SK-N-SH treated with all-trans-retinoic acid at 6 μM for 48 hours (cell line): Measurements from ENCODE around the gene GANC.

Experiments used
- ATAC-seq: fragments of 200-7000 bp; cut with Tn5 transposase; 3 replicates; pipeline ENCODE4 v1.9.1; 2020; ENCODE audit warnings: mild to moderate bottlenecking, moderate library complexity
- ARNTL ChIP-seq: fragments of 450-650 bp; formaldehyde crosslinking; IDR thresholded peaks from 2 replicates; pipeline ENCODE4 v1.5.0; 2020; ENCODE audit warnings: low read depth, mild to moderate bottlenecking, moderate library complexity, borderline replicate concordance
- CSDC2 ChIP-seq: fragments of 250-450 bp; sonication (Bioruptor Pico); IDR thresholded peaks from 2 replicates; pipeline ENCODE4 v1.5.0; 2020; ENCODE audit warnings: mild to moderate bottlenecking, moderate library complexity
- ESRRG ChIP-seq: fragments of 250-450 bp; sonication (Bioruptor Pico); IDR thresholded peaks from 2 replicates; pipeline ENCODE4 v1.6.1; 2021; ENCODE audit warnings: mild to moderate bottlenecking
- GLIS3 ChIP-seq: fragments of 250-450 bp; sonication (Bioruptor Pico); IDR thresholded peaks from 2 replicates; pipeline ENCODE4 v1.5.0; 2020; ENCODE audit warnings: mild to moderate bottlenecking, moderate library complexity
- ISL1 ChIP-seq: fragments of 250-450 bp; sonication (Bioruptor Pico); IDR thresholded peaks from 2 replicates; pipeline ENCODE4 v2.1.2; 2022; ENCODE audit warnings: mild to moderate bottlenecking, moderate library complexity
- OSR1 ChIP-seq: fragments of 250-450 bp; sonication (Bioruptor Pico); IDR thresholded peaks from 2 replicates; pipeline ENCODE4 v1.8.0; 2022; ENCODE audit warnings: moderate library complexity, mild to moderate bottlenecking, inconsistent platforms
- PPARA ChIP-seq: fragments of 250-450 bp; sonication (Bioruptor Pico); IDR thresholded peaks from 2 replicates; pipeline ENCODE4 v1.5.0; 2020; ENCODE audit warnings: mild to moderate bottlenecking, borderline replicate concordance
- RARB ChIP-seq: fragments of 250-450 bp; sonication (Bioruptor Pico); IDR thresholded peaks from 2 replicates; pipeline ENCODE4 v1.8.0; 2021; ENCODE audit warnings: mild to moderate bottlenecking, moderate library complexity
- SNAI2 ChIP-seq: fragments of 250-450 bp; sonication (Bioruptor Pico); IDR thresholded peaks from 2 replicates; pipeline ENCODE4 v1.5.0; 2020; ENCODE audit warnings: mild to moderate bottlenecking, moderate library complexity
- TCF4 ChIP-seq: fragments of 250-450 bp; sonication (Bioruptor Pico); IDR thresholded peaks from 2 replicates; pipeline ENCODE4 v1.8.0; 2021; ENCODE audit warnings: mild to moderate bottlenecking, moderate library complexity, borderline replicate concordance
- TOX ChIP-seq: fragments of 250-450 bp; sonication (Bioruptor Pico); IDR thresholded peaks from 2 replicates; pipeline ENCODE4 v1.8.0; 2021; ENCODE audit warnings: mild to moderate bottlenecking, moderate library complexity, borderline replicate concordance
- ZC3H10 ChIP-seq: fragments of 250-450 bp; sonication (Bioruptor Pico); IDR thresholded peaks from 2 replicates; pipeline ENCODE4 v1.5.1; 2021; ENCODE audit warnings: mild to moderate bottlenecking, moderate library complexity
- ZFP3 ChIP-seq: fragments of 250-450 bp; sonication (Bioruptor Pico); IDR thresholded peaks from 2 replicates; pipeline ENCODE4 v1.5.0; 2020; ENCODE audit warnings: mild to moderate bottlenecking, moderate library complexity
- ZFP30 ChIP-seq: fragments of 450-650 bp; formaldehyde crosslinking; IDR thresholded peaks from 2 replicates; pipeline ENCODE4 v1.5.0; 2022; ENCODE audit warnings: mild to moderate bottlenecking, moderate library complexity
- ZNF565 ChIP-seq: fragments of 450-650 bp; formaldehyde crosslinking; conservative IDR thresholded peaks from 2 replicates; pipeline ENCODE4 v1.5.0; 2020; ENCODE audit warnings: low read depth, mild to moderate bottlenecking, moderate library complexity
- ZNF70 ChIP-seq: fragments of 450-650 bp; formaldehyde crosslinking; IDR thresholded peaks from 2 replicates; pipeline ENCODE4 v1.5.0; 2020; ENCODE audit warnings: mild to moderate bottlenecking, moderate library complexity
- ZNF8 ChIP-seq: fragments of 450-650 bp; formaldehyde crosslinking; IDR thresholded peaks from 2 replicates; pipeline ENCODE4 v1.5.0; 2020; ENCODE audit warnings: mild to moderate bottlenecking, moderate library complexity
- TF ChIP-seq, protein P1 (sequence below): fragments of 250-450 bp; sonication (Bioruptor Pico); IDR thresholded peaks from 2 replicates; pipeline ENCODE4 v1.5.1; 2021; ENCODE audit warnings: mild to moderate bottlenecking, moderate library complexity
- TF ChIP-seq, protein P2 (sequence below): fragments of 250-450 bp; sonication (Bioruptor Pico); IDR thresholded peaks from 2 replicates; pipeline ENCODE4 v1.5.1; 2020; ENCODE audit warnings: low read depth, mild to moderate bottlenecking, moderate library complexity
- TF ChIP-seq, protein P3 (sequence below): fragments of 250-450 bp; sonication (Bioruptor Pico); IDR thresholded peaks from 2 replicates; pipeline ENCODE4 v1.8.0; 2021; ENCODE audit warnings: low read depth, mild to moderate bottlenecking, moderate library complexity, borderline replicate concordance
- TF ChIP-seq, protein P4 (sequence below): fragments of 250-450 bp; sonication (Bioruptor Pico); IDR thresholded peaks from 2 replicates; pipeline ENCODE4 v1.8.0; 2020; ENCODE audit warnings: mild to moderate bottlenecking, moderate library complexity, borderline replicate concordance
- TF ChIP-seq, protein P5 (sequence below): fragments of 250-450 bp; sonication (Bioruptor Pico); IDR thresholded peaks from 2 replicates; pipeline ENCODE4 v1.5.0; 2020; ENCODE audit warnings: mild to moderate bottlenecking, moderate library complexity

GANC gene

DNA sequence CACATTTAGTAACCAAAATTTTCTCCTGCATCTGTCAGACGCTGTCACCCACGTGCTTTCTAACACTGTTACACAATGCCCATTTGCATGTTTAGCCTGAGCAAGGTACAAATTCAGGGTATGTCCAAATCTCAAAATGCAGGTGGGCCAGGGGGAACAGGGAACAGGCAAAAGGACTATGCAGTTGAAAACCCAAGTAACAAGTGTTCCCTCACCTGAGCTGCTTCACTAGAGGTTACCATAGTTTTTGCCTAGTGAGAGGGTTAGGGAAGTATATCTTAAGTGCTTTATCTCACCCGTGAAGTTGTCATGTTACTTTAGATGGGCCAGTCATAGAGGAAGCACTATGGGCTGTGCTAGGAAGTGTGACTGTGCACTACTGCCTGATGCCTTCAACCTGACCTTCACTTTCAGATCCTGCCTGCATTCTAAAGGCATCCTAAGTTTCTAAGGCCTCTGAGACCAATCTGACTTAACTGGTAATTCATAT, 6.3 kb downstream of the GANC start:
- TF ChIP-seq ZFP3 (no peak), ESRRG (CRISPR knock-in tag) (no peak), ZNF70 (no peak), RARB (CRISPR knock-in tag) (no peak), ZC3H10 (no peak), ARNTL (CRISPR knock-in tag) (no peak), ZNF565 (no peak)
- ATAC-seq, result no peak

DNA sequence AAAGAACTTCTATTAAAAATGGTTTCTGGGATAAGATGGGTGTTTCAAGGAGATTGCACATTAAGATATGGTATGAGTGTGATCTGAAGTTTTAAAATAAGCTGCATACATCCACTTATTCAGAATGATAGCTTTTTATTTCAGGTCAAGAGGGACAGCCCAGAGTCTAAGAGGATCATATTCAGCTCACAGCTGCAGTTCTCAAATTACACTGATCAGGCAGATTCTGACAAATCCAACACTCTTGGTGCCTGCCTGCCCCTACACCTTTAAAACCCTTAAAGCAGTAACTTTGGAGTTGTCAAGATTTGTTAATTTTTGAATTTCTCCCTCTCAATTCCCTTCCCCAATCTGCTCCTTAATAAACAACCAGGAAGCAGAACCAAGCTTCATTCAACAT, 9.3 kb downstream of the GANC start:
- TF ChIP-seq, protein P1, sequence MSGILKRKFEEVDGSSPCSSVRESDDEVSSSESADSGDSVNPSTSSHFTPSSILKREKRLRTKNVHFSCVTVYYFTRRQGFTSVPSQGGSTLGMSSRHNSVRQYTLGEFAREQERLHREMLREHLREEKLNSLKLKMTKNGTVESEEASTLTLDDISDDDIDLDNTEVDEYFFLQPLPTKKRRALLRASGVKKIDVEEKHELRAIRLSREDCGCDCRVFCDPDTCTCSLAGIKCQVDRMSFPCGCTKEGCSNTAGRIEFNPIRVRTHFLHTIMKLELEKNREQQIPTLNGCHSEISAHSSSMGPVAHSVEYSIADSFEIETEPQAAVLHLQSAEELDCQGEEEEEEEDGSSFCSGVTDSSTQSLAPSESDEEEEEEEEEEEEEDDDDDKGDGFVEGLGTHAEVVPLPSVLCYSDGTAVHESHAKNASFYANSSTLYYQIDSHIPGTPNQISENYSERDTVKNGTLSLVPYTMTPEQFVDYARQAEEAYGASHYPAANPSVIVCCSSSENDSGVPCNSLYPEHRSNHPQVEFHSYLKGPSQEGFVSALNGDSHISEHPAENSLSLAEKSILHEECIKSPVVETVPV (CRISPR knock-in tag), result no peak
- TF ChIP-seq OSR1 (CRISPR knock-in tag) (no peak), ZNF70 (no peak)
- ATAC-seq, result no peak

DNA sequence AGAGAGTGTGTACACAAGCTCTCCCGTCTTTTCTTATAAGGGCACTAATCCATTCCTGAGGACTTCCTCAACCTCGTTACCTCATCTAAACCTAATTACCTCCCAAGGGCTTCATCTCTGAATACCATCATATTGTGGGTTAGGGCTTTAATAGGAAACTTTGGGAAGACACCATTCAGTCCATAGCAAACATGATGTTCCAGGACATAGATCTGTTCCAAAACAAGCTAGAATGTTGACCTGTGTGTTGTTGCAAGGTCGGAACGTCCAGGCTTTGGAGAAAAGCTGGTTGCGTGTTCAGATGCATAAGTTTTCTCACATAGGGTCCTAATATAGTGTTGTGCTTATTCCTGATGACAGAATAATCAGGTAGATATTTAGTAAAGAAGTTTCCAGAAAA, 9.9 kb downstream of the GANC start:
- TF ChIP-seq TOX (CRISPR knock-in tag) (no peak), OSR1 (CRISPR knock-in tag) (no peak)
- ATAC-seq, result no peak

DNA sequence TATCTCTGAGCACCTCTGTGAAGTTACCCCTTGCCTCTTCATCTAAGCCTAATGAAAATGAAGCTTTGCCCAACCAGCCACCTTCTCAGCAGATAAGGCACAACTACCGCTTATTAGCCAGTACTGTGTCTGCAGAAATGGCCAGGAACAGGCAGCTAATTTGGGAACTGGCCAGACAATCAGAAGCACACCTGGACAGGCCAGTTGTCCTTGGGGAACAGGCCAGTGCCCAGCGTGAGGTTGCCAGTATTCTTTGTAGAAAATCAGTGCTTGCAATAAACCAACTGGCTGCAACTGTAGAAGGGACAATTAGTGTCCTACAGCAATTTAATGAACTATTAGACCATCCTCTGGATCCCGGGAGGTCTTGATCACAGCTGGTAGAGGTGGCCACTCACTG, 10.7 kb downstream of the GANC start:
- ATAC-seq, result no peak
- TF ChIP-seq TCF4 (no peak), ZNF8 (no peak), ARNTL (CRISPR knock-in tag) (no peak)

DNA sequence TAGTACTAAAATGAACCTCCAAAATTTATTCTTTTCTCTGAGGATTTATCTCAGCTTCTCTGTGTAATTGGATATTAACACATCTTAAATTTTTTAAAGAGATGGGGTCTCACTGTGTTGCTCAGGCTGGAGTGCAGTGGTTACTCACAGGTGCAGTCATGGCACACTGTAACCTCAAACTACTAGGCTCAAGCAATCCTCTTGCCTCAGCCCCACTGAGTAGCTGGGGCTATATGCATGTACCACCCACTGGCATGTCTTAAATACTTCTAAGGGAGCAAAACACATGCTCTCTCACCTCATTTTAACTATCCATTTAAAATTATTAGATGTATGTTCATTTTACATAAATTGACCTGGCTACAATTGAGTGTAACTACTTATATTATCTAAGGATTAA, 11.6 kb downstream of the GANC start:
- no peak for TF ChIP-seq ISL1 (CRISPR knock-in tag)
- no peak for TF ChIP-seq GLIS3 (CRISPR knock-in tag)
- TF ChIP-seq, protein P2, sequence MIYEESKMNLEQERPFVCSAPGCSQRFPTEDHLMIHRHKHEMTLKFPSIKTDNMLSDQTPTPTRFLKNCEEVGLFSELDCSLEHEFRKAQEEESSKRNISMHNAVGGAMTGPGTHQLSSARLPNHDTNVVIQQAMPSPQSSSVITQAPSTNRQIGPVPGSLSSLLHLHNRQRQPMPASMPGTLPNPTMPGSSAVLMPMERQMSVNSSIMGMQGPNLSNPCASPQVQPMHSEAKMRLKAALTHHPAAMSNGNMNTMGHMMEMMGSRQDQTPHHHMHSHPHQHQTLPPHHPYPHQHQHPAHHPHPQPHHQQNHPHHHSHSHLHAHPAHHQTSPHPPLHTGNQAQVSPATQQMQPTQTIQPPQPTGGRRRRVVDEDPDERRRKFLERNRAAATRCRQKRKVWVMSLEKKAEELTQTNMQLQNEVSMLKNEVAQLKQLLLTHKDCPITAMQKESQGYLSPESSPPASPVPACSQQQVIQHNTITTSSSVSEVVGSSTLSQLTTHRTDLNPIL (CRISPR knock-in tag), result no peak
- no peak for TF ChIP-seq ZNF70
- TF ChIP-seq PPARA (CRISPR knock-in tag), result no peak
- TF ChIP-seq, protein P1 (CRISPR knock-in tag), result no peak
- no peak for TF ChIP-seq OSR1 (CRISPR knock-in tag)
- TF ChIP-seq SNAI2 (CRISPR knock-in tag), result no peak
- no peak for TF ChIP-seq ZFP3
- TF ChIP-seq, protein P3, sequence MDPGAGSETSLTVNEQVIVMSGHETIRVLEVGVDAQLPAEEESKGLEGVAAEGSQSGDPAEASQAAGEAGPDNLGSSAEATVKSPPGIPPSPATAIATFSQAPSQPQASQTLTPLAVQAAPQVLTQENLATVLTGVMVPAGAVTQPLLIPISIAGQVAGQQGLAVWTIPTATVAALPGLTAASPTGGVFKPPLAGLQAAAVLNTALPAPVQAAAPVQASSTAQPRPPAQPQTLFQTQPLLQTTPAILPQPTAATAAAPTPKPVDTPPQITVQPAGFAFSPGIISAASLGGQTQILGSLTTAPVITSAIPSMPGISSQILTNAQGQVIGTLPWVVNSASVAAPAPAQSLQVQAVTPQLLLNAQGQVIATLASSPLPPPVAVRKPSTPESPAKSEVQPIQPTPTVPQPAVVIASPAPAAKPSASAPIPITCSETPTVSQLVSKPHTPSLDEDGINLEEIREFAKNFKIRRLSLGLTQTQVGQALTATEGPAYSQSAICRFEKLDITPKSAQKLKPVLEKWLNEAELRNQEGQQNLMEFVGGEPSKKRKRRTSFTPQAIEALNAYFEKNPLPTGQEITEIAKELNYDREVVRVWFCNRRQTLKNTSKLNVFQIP (CRISPR knock-in tag), result no peak
- TF ChIP-seq ZNF8, result no peak
- TF ChIP-seq, protein P4, sequence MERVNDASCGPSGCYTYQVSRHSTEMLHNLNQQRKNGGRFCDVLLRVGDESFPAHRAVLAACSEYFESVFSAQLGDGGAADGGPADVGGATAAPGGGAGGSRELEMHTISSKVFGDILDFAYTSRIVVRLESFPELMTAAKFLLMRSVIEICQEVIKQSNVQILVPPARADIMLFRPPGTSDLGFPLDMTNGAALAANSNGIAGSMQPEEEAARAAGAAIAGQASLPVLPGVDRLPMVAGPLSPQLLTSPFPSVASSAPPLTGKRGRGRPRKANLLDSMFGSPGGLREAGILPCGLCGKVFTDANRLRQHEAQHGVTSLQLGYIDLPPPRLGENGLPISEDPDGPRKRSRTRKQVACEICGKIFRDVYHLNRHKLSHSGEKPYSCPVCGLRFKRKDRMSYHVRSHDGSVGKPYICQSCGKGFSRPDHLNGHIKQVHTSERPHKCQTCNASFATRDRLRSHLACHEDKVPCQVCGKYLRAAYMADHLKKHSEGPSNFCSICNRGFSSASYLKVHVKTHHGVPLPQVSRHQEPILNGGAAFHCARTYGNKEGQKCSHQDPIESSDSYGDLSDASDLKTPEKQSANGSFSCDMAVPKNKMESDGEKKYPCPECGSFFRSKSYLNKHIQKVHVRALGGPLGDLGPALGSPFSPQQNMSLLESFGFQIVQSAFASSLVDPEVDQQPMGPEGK (CRISPR knock-in tag), result no peak
- TF ChIP-seq ZFP30 (CRISPR knock-in tag), result no peak
- TF ChIP-seq, protein P5, sequence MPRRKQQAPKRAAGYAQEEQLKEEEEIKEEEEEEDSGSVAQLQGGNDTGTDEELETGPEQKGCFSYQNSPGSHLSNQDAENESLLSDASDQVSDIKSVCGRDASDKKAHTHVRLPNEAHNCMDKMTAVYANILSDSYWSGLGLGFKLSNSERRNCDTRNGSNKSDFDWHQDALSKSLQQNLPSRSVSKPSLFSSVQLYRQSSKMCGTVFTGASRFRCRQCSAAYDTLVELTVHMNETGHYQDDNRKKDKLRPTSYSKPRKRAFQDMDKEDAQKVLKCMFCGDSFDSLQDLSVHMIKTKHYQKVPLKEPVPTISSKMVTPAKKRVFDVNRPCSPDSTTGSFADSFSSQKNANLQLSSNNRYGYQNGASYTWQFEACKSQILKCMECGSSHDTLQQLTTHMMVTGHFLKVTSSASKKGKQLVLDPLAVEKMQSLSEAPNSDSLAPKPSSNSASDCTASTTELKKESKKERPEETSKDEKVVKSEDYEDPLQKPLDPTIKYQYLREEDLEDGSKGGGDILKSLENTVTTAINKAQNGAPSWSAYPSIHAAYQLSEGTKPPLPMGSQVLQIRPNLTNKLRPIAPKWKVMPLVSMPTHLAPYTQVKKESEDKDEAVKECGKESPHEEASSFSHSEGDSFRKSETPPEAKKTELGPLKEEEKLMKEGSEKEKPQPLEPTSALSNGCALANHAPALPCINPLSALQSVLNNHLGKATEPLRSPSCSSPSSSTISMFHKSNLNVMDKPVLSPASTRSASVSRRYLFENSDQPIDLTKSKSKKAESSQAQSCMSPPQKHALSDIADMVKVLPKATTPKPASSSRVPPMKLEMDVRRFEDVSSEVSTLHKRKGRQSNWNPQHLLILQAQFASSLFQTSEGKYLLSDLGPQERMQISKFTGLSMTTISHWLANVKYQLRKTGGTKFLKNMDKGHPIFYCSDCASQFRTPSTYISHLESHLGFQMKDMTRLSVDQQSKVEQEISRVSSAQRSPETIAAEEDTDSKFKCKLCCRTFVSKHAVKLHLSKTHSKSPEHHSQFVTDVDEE (CRISPR knock-in tag), result no peak
- no peak for TF ChIP-seq TOX (CRISPR knock-in tag)
- TF ChIP-seq ESRRG (CRISPR knock-in tag), result no peak
- TF ChIP-seq ZC3H10, result no peak
- TF ChIP-seq CSDC2 (CRISPR knock-in tag), result no peak
- ATAC-seq, result no peak
